Measurements from ENCODE around the gene ASTN1.

Gene ASTN1

GRCh38 chr1:177024623-177025022 is 139.9 kb downstream of the ASTN1 start:
- DNase-seq, result no peak

DNA sequence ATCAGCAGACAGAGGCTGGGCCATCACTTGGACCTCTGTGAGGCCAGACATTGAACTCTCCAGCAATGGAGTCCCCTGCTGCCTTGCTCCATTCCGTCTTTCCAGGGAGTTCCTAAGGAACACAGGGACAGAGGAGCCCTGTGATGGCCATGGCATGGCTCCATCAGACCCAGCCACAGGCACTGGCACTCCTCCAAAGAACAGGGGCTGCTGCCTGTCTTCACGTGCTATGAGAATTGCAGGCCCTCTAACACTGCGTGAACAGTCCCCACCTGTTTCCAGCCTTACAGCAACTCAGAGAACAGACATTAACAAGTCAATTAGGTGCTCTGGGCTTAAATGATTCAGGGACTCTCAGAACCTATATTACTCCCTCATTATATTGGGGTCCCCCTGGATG is 140.8 kb downstream of the ASTN1 start:
- DNase-seq, result no peak

GRCh38 chr1:177023249-177023648 is 141.3 kb downstream of the ASTN1 start:
- no peak for DNase-seq

GRCh38 chr1:177021687-177022086 is 142.8 kb downstream of the ASTN1 start:
- DNase-seq, result no peak

GRCh38 chr1:177020851-177021589 is 143.5 kb downstream of the ASTN1 start:
- no peak for DNase-seq

GRCh38 chr1:177017287-177017852 is 147.1 kb downstream of the ASTN1 start:
- no peak for DNase-seq

DNA sequence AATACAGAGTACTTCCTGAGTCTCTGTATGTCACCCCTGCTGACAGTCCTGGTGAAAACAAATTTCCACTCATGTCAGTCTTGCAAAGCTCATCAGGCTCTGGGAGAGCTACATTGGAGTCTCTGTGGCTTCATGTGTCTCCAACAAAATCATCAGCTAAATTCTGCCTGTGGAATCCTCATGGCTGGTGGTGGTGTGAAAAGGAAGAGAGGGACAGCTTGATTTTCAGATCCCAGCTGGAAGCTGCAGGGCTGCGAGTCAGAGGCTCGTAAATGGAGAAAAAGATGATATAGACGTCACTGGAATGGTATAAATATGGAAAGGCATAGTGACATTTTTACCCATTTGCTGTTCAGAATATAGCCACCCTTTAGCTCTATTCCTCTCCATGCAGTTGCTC is 150.2 kb downstream of the ASTN1 start:
- no peak for DNase-seq

DNA sequence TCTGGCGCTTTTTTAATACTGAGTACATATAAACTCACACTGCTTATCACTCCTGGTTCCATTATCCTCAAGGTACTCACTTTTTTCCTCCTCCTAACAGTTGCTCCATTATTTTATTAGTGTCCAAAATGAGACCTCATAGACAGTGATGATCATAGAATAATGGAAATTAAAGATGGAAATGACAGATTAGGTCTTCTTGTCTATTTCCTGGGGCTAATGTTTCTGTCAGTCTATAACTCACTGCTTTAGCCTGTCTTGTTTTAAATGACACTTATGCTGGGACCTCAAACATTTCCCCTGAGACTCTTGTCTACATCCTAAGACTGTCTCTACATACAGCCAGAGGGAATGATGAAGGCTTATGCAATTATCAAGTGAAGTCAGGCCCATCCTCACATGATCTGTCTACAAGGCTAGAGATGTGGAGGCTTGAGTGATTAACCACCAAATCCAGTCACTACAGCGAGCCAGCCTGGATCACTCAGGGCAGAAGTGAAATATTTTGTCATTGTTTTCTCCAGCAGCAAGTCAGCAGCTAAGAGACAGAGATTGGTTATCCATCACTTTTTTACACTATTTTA is 152.1 kb downstream of the ASTN1 start:
- no peak for DNase-seq

GRCh38 chr1:177011508-177011907 is 153.0 kb downstream of the ASTN1 start:
- DNase-seq, result no peak

DNA sequence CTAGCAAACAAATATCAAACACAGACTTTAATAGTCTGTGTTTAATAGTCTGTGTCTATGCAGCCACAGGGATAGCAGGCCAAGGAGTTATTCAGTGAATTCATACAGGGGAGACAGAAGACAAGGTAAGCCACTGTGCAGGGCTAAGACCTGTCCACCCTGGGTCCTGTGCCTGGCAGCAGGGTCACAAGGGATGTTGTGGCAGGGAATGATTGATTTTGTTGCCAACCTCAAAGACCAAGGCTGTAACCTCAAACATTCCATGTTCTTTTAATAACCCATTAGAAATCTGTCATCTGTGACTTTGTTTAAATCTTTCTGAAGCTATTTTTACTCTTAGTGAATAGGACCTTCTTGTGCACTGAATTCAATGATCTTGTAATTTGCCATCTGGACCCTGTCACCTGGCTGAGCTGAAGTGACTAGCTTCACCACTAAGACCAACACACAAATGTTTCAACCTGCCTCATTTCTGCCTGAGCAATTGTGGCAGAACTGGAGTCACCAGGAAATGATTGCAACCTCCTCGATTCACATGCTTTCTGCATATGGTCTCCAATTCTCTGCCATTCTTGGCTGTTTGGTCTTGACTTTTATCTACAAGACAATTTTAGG is 154.2 kb downstream of the ASTN1 start:
- no peak for DNase-seq

GRCh38 chr1:177008653-177009052 is 155.9 kb downstream of the ASTN1 start:
- no peak for DNase-seq

- DNase-seq, result no peak
Measured at GRCh38 chr1:177007437-177008161, 156.9 kb downstream of the ASTN1 start.

- no peak for DNase-seq
Measured at GRCh38 chr1:177002891-177003290, 161.6 kb downstream of the ASTN1 start.

DNA sequence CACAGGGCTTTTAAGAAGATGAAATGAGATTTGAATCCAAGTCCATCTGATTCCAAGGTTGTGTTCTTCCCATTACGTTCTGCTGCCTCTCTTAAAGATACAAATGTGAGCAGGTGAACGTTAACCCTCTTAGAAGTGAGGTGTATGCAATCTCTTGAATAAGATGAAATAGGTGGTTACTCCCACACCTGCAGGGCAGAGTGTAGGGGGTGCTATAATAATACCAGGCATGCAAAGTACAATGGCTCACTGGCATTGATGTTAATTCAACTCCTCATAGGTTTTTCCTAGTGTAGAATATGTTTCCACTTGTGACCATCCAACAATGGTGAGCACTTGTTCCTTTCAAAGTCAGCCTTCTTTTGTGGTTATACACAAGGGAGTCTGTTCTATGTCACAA is 163.0 kb downstream of the ASTN1 start:
- DNase-seq, result no peak

DNA sequence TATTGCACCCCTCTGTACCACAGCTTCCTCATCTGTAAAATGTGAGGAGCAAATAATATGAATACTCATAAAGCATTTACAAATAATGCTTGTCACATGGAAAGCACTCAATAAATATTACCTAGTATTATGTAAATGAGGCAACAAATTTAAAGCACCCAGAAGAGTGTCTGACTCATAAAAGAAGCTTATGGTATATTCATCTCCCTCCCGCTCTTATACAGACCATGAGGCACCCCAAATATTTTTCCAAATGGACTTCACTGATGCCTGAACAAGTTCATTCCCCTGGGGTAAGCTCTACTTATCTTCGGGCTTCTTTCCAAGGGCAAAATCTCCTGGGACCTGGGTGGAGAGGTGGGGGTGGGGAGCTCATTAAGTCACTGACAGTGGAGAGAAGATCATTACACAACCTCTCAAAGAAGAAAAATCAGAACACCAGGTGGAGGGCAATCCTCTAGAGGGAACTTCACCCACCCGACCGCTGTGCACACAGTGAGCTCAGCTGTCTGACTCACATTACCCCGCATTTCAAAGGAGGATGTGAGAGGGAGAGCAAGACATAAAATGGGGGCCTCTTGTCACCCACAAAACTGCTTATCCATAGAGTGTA is 166.2 kb downstream of the ASTN1 start:
- no peak for DNase-seq

GRCh38 chr1:176996456-176997090 is 167.9 kb downstream of the ASTN1 start:
- no peak for DNase-seq

- DNase-seq, result no peak
Measured at GRCh38 chr1:176994931-176995596, 169.4 kb downstream of the ASTN1 start.

DNA sequence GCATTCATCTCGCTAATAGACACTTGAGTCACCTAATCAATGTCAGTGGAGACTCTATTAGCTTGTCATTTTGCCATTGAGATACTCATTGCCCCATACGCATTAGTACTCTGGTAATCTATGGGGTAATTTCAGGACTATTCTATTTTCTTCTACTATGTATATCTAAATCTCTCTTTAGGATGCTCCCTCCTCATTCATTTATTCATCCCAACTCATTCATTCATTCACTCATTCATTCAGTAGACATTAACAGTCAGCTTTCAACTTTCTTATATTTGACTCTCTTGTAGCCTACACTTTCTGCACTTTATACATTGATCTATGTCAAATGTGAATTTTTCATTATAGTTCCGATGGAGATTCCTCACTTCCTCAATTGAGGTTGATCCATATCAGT is 170.9 kb downstream of the ASTN1 start:
- no peak for DNase-seq

DNA sequence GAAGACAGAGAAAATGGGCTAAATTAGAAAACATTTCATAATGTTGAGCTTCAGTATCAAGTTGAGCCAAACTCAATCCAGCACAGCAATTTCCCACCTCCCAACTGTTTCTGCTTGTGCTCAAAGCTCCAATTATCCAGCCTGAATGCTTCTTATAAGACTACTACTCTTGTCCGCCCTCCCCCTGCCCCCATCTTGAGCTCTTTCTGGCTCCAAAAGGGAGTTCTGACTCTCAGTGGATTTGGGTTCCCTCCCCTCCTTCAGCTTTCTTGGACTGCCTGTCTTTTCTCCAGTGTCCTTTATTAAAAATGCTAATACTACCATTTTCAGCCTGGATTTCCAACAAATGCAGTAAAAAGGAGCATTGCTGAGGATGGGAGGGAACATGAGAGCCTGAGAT is 174.8 kb downstream of the ASTN1 start:
- no peak for DNase-seq

GRCh38 chr1:176989023-176989422 is 175.5 kb downstream of the ASTN1 start:
- no peak for DNase-seq

DNA sequence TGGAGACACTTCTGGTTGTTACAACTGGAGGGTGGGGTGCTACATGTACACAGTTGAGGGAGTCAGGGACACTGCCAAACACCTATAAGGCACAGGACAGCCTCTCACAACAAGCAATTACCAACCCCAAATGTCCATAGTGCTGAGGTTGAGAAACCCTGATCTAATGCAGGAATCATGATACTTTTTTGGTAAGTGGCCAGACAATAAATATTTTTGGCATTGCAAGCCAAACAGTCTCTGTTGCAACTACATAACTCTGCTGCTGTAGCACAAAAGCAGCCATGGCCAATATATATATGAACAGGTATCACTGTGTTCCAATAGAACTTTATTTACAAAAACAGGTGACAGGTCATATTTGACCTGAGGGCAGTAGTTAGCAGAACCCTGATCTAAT is 177.5 kb downstream of the ASTN1 start:
- DNase-seq, result no peak

DNA sequence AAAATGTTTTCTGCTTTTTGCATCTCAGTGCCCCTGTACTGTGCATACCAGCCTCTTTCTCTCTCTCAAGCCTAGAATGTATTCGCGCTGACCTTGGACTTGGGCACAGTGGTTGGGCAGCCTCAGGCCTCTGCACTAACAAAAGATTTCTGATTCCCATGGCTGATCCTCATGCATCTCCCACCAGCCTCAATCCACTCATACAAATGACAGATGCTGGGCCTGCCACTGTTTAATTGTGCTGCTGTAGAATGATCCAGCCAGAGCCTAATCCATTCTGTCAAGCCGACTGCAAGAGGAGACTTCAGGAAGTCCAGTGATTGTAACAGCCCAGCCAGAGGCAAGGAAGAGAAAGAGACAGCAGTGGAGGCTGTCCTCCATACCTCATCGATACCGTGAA is 180.8 kb downstream of the ASTN1 start:
- no peak for DNase-seq
